NT2/D1 (cell line): ENCODE results near the gene BTG4.

ENCODE experiments used
- DNase-seq: peaks from one replicate; pipeline ENCODE4 v3.0.0-alpha.2; 2011; ENCODE audit warnings: low read depth, low spot score
- H3K27me3 ChIP-seq: 2 replicates; pipeline ENCODE4 v1.6.0; 2011; ENCODE audit warnings: mild to moderate bottlenecking; ENCODE audit not compliant: insufficient read length, insufficient read depth
- H3K36me3 ChIP-seq: 2 replicates; pipeline ENCODE4 v1.6.1; 2011; ENCODE audit warnings: mild to moderate bottlenecking, low read length, mixed read lengths; ENCODE audit not compliant: insufficient read depth, insufficient read length
- H3K4me1 ChIP-seq: 2 replicates; pipeline ENCODE4 v1.5.1; 2011; ENCODE audit not compliant: insufficient read depth, insufficient read length
- H3K4me3 ChIP-seq: 2 replicates; pipeline ENCODE4 v1.5.1; 2011; ENCODE audit warnings: low read depth; ENCODE audit not compliant: insufficient read length
- H3K9ac ChIP-seq: 2 replicates; pipeline ENCODE4 v1.6.0; 2011; ENCODE audit warnings: low read depth; ENCODE audit not compliant: insufficient read length
- H3K9me3 ChIP-seq: 2 replicates; pipeline ENCODE4 v1.5.1; 2011; ENCODE audit warnings: mild to moderate bottlenecking, low read length; ENCODE audit not compliant: insufficient read depth
- SUZ12 ChIP-seq: IDR thresholded peaks from 2 replicates; pipeline ENCODE4 v1.6.1; 2011; ENCODE audit not compliant: insufficient read length, insufficient read depth; ENCODE audit errors: extremely low read depth
- YY1 ChIP-seq: IDR thresholded peaks from 2 replicates; pipeline ENCODE4 v1.6.1; 2011; ENCODE audit not compliant: insufficient read length, insufficient read depth
- ZNF274 ChIP-seq: IDR thresholded peaks from 2 replicates; pipeline ENCODE4 v1.6.1; 2011; ENCODE audit warnings: mild to moderate bottlenecking, low read depth, low read length

The BTG4 gene

DNA sequence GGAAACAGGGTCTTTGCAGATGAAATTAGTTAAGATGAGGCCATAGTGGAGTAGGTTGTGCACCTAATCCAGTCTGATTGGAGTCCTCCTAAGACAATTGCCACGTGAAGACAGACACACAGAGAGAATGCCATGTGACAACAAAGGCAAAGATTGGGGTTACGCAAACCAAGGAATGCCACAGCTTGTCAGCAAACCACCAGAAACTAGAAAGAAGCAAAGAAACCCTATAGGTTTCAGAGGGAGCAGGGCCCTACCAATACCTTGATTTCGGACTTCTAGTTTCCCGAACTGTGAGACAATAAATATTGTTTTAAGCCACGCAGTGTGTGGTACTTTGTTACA lies 20.2 kb upstream of the BTG4 start:
- peaks cover 3% of the 10 kb centered on the region for H3K27me3 ChIP-seq
- H3K9ac ChIP-seq, result no peak overlapping the region
- no peak for TF ChIP-seq YY1
- no peak for TF ChIP-seq ZNF274
- no peak for TF ChIP-seq SUZ12
- H3K9me3 ChIP-seq, result no peaks in the 10 kb centered on the region
- no peak overlapping the region for H3K4me3 ChIP-seq
- H3K36me3 ChIP-seq, result no peaks in the 10 kb centered on the region
- DNase-seq, result no peak
- H3K4me1 ChIP-seq, result peaks cover 1% of the 10 kb centered on the region

- H3K9ac ChIP-seq, result no peak overlapping the region
Measured at GRCh38 chr11:111531687-111532364, 19.6 kb upstream of the BTG4 start.

GRCh38 chr11:111531136-111531535 lies 18.9 kb upstream of the BTG4 start:
- Histone ChIP-seq H3K9ac (no peak overlapping the region), H3K4me1 (peaks cover 1% of the 10 kb centered on the region), H3K27me3 (peaks cover 3% of the 10 kb centered on the region), H3K4me3 (no peak overlapping the region), H3K36me3 (no peaks in the 10 kb centered on the region), H3K9me3 (no peaks in the 10 kb centered on the region)
- no peak for DNase-seq
- TF ChIP-seq SUZ12, result no peak
- no peak for TF ChIP-seq YY1
- no peak for TF ChIP-seq ZNF274

More at GRCh38 chr11:111531687-111532364, 19.6 kb upstream of the BTG4 start:
- Histone ChIP-seq H3K4me1 (peaks cover 1% of the 10 kb centered on the region), H3K4me3 (no peak overlapping the region), H3K36me3 (no peaks in the 10 kb centered on the region), H3K9me3 (no peaks in the 10 kb centered on the region), H3K27me3 (peaks cover 3% of the 10 kb centered on the region)
- no peak for DNase-seq
- TF ChIP-seq ZNF274, result no peak
- no peak for TF ChIP-seq SUZ12

DNA sequence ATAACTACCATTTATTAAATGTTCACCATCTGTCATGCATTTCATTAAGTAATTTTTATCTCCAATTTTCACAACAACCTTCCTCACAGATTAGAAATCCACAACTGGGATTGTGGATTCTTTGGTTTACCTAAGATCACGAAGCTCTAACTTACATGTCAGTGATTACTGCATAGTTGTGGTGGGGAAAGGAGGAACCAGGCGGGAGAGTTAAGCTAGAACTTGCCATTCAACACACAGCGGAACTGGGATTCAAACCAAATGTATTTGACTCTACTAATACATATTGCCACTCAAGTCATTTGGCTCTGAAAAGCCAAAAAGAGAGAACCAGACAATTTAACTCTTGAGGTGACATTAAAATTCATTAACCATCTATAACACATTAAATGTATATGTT lies 17.9 kb upstream of the BTG4 start:
- Histone ChIP-seq H3K4me1 (peaks cover 1% of the 10 kb centered on the region), H3K9ac (no peak overlapping the region), H3K9me3 (no peaks in the 10 kb centered on the region), H3K36me3 (no peaks in the 10 kb centered on the region), H3K27me3 (peaks cover 3% of the 10 kb centered on the region), H3K4me3 (no peak overlapping the region)
- TF ChIP-seq ZNF274 (no peak), SUZ12 (no peak)
- DNase-seq, result no peak

DNA sequence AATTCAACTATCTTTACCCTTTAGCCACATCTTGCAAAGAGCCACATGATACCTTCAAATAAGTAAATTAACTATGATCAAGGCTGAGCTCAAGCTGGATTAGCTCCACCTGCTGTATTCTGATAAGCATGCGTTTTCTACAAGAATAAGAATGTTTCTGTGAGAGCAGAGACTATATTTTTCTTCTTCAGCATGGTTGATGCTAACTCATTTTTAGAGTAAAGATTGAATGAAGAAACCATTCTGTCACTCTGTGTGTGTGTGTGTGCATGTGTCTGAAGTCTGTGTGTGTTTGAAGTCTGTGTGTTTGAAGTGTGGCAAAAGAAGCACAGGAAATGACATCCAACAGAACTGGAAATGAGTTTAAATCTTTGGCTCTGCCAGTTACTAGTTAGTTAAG lies 16.4 kb upstream of the BTG4 start:
- DNase-seq, result no peak
- Histone ChIP-seq H3K4me3 (no peak overlapping the region), H3K36me3 (no peaks in the 10 kb centered on the region), H3K9ac (no peak overlapping the region), H3K4me1 (peaks cover 1% of the 10 kb centered on the region), H3K9me3 (no peaks in the 10 kb centered on the region), H3K27me3 (no peaks in the 10 kb centered on the region)
- no peak for TF ChIP-seq ZNF274
- TF ChIP-seq SUZ12, result no peak
- TF ChIP-seq YY1, result no peak

- no peaks in the 10 kb centered on the region for H3K9me3 ChIP-seq
- peaks cover 1% of the 10 kb centered on the region for H3K4me1 ChIP-seq
- no peak overlapping the region for H3K9ac ChIP-seq
- DNase-seq, result no peak
- H3K4me3 ChIP-seq, result no peak overlapping the region
- no peaks in the 10 kb centered on the region for H3K27me3 ChIP-seq
- H3K36me3 ChIP-seq, result no peaks in the 10 kb centered on the region
- TF ChIP-seq ZNF274 (no peak), YY1 (no peak), SUZ12 (no peak)
Measured at GRCh38 chr11:111527279-111527678, 15.1 kb upstream of the BTG4 start.

- no peaks in the 10 kb centered on the region for H3K4me1 ChIP-seq
- H3K36me3 ChIP-seq, result no peaks in the 10 kb centered on the region
- DNase-seq, result no peak
- no peak overlapping the region for H3K9ac ChIP-seq
- H3K27me3 ChIP-seq, result no peaks in the 10 kb centered on the region
- TF ChIP-seq YY1 (no peak), ZNF274 (no peak), SUZ12 (no peak)
- H3K9me3 ChIP-seq, result no peaks in the 10 kb centered on the region
- no peak overlapping the region for H3K4me3 ChIP-seq
Measured at GRCh38 chr11:111526501-111526900, 14.3 kb upstream of the BTG4 start.
